ENCODE measurements around the gene ZNF846. TPM values are rescaled to one million over a fixed set of nuclear protein-coding genes. Genes with fewer than 3 reads are reported as not detected.

ZNF846 gene
- polyA plus RNA-seq, 1 of the 3 experiments (the other 2 are of a cell fraction) = 6.7 TPM

DNA sequence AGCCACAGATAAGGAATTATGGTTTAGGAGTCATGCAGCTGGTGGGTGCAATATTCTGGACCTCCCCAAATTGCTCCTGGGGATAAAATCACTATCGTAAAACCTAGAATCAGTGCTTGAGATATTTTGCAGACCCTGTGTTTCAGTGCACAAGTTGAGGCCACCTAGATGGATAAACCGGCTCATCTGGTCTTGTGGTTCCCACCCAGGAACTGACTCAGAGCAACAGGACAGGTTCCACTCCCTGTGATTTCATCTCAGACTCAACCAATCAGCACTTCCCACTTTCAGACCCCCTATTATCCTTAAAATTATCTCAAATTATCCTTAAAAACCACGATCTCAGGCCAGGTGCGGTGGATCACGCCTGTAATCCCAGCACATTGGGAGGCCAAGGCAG is 29.3 kb upstream of the ZNF846 start:
- no peaks in the 10 kb centered on the region for H3K79me2 ChIP-seq (ENCODE audit: insufficient read depth)
- WGBS (ENCODE audit: low lambda C conversion rate) = 73% methylated on average over 5 of the region's 5 CpGs
- ChIA-PET POLR2A (no interaction called here), CTCF (interaction anchor here (0.6 to 3.7 kb wide), 2 partner anchors 157 to 172 kb away, joined by 3 to 30 read pairs; no protein-coding TSS in a partner anchor)
- H3K4me1 ChIP-seq (ENCODE audit: control insufficient read depth in 1 of 2, insufficient read depth in 2 of 2, low read depth in 1 of 2, low read length in 1 of 2) = no peaks in the 10 kb centered on the region; a peak in 1 of 4 replicates
- H3K27me3 ChIP-seq (ENCODE audit: insufficient read depth) = no peaks in the 10 kb centered on the region
- H3K9me3 ChIP-seq = no peaks in the 10 kb centered on the region
- no peak overlapping the region for H2AFZ ChIP-seq (ENCODE audit: low read depth)
- no peak for DNase-seq
- no peaks in the 10 kb centered on the region for H3F3A ChIP-seq (replicated peaks; ENCODE audit: insufficient read depth)
- no peak overlapping the region for H3K4me3 ChIP-seq (ENCODE audit: low read depth in 2 of 2, low read length in 1 of 2)
- H3K36me3 ChIP-seq (replicated peaks in 1 of 2; ENCODE audit: control insufficient read depth in 1 of 2, insufficient read depth in 2 of 2, low read length in 1 of 2) = no peaks in the 10 kb centered on the region
- H4K20me1 ChIP-seq (ENCODE audit: insufficient read depth) = no peaks in the 10 kb centered on the region
- H3K9ac ChIP-seq = no peak overlapping the region
- no peaks in the 10 kb centered on the region for H3K9me2 ChIP-seq
- no peak overlapping the region for H3K27ac ChIP-seq (ENCODE audit: low read depth in 2 of 2, low read length in 1 of 2)
- TF ChIP-seq, protein P1, sequence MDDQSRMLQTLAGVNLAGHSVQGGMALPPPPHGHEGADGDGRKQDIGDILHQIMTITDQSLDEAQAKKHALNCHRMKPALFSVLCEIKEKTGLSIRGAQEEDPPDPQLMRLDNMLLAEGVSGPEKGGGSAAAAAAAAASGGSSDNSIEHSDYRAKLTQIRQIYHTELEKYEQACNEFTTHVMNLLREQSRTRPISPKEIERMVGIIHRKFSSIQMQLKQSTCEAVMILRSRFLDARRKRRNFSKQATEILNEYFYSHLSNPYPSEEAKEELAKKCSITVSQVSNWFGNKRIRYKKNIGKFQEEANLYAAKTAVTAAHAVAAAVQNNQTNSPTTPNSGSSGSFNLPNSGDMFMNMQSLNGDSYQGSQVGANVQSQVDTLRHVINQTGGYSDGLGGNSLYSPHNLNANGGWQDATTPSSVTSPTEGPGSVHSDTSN (IDR thresholded peaks at IDR 0.05) = no peak
- no peak for TF ChIP-seq TCF12 (IDR thresholded peaks at IDR 0.05)
- TF ChIP-seq SMC3 (IDR thresholded peaks at IDR 0.05; ENCODE audit: low read depth, low read length) = no peak
- TF ChIP-seq, protein P2, sequence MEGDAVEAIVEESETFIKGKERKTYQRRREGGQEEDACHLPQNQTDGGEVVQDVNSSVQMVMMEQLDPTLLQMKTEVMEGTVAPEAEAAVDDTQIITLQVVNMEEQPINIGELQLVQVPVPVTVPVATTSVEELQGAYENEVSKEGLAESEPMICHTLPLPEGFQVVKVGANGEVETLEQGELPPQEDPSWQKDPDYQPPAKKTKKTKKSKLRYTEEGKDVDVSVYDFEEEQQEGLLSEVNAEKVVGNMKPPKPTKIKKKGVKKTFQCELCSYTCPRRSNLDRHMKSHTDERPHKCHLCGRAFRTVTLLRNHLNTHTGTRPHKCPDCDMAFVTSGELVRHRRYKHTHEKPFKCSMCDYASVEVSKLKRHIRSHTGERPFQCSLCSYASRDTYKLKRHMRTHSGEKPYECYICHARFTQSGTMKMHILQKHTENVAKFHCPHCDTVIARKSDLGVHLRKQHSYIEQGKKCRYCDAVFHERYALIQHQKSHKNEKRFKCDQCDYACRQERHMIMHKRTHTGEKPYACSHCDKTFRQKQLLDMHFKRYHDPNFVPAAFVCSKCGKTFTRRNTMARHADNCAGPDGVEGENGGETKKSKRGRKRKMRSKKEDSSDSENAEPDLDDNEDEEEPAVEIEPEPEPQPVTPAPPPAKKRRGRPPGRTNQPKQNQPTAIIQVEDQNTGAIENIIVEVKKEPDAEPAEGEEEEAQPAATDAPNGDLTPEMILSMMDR (IDR thresholded peaks at IDR 0.05) = no peak
- TF ChIP-seq, protein P3, sequence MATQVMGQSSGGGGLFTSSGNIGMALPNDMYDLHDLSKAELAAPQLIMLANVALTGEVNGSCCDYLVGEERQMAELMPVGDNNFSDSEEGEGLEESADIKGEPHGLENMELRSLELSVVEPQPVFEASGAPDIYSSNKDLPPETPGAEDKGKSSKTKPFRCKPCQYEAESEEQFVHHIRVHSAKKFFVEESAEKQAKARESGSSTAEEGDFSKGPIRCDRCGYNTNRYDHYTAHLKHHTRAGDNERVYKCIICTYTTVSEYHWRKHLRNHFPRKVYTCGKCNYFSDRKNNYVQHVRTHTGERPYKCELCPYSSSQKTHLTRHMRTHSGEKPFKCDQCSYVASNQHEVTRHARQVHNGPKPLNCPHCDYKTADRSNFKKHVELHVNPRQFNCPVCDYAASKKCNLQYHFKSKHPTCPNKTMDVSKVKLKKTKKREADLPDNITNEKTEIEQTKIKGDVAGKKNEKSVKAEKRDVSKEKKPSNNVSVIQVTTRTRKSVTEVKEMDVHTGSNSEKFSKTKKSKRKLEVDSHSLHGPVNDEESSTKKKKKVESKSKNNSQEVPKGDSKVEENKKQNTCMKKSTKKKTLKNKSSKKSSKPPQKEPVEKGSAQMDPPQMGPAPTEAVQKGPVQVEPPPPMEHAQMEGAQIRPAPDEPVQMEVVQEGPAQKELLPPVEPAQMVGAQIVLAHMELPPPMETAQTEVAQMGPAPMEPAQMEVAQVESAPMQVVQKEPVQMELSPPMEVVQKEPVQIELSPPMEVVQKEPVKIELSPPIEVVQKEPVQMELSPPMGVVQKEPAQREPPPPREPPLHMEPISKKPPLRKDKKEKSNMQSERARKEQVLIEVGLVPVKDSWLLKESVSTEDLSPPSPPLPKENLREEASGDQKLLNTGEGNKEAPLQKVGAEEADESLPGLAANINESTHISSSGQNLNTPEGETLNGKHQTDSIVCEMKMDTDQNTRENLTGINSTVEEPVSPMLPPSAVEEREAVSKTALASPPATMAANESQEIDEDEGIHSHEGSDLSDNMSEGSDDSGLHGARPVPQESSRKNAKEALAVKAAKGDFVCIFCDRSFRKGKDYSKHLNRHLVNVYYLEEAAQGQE (IDR thresholded peaks at IDR 0.05; ENCODE audit: low read depth, low read length) = no peak
- TF ChIP-seq, protein P4, sequence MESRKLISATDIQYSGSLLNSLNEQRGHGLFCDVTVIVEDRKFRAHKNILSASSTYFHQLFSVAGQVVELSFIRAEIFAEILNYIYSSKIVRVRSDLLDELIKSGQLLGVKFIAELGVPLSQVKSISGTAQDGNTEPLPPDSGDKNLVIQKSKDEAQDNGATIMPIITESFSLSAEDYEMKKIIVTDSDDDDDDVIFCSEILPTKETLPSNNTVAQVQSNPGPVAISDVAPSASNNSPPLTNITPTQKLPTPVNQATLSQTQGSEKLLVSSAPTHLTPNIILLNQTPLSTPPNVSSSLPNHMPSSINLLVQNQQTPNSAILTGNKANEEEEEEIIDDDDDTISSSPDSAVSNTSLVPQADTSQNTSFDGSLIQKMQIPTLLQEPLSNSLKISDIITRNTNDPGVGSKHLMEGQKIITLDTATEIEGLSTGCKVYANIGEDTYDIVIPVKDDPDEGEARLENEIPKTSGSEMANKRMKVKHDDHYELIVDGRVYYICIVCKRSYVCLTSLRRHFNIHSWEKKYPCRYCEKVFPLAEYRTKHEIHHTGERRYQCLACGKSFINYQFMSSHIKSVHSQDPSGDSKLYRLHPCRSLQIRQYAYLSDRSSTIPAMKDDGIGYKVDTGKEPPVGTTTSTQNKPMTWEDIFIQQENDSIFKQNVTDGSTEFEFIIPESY (IDR thresholded peaks at IDR 0.05; ENCODE audit: borderline replicate concordance, low read depth) = no peak
- no peak overlapping the region for H3K4me2 ChIP-seq

Measured in SK-N-SH (cell line).